GM06990 (cell line): Measurements from ENCODE around the gene B3GAT1.
"Not testable (repeated sequence)": the region's sequence is repeated elsewhere in the genome, so short reads cannot be mapped to it uniquely, and the experiment has no call there.

Experiments used
- DNase-seq: peaks from one replicate; pipeline ENCODE4 v3.0.0-alpha.2; 2011; ENCODE audit not compliant: insufficient read length; ENCODE audit errors: extremely low read depth
- H3K27me3 ChIP-seq: replicated peaks from 2 replicates; pipeline ENCODE4 v1.6.0; 2011; ENCODE audit warnings: low read length; ENCODE audit not compliant: control insufficient read depth, insufficient read depth
- H3K36me3 ChIP-seq: 2 replicates; pipeline ENCODE4 v1.5.1; 2011; ENCODE audit warnings: low read length; ENCODE audit not compliant: control insufficient read depth, insufficient read depth
- H3K4me3 ChIP-seq: replicated peaks from 2 replicates; pipeline ENCODE4 v1.5.1; 2011; ENCODE audit warnings: low read depth, mild to moderate bottlenecking, control low read depth, low read length
- TF ChIP-seq, protein P1 (sequence below): IDR thresholded peaks from 2 replicates; pipeline ENCODE4 v1.5.1; 2011; ENCODE audit warnings: low read length, control low read depth, mild to moderate bottlenecking, inconsistent platforms; ENCODE audit not compliant: insufficient read depth, poor library complexity, severe bottlenecking

The B3GAT1 gene

DNA sequence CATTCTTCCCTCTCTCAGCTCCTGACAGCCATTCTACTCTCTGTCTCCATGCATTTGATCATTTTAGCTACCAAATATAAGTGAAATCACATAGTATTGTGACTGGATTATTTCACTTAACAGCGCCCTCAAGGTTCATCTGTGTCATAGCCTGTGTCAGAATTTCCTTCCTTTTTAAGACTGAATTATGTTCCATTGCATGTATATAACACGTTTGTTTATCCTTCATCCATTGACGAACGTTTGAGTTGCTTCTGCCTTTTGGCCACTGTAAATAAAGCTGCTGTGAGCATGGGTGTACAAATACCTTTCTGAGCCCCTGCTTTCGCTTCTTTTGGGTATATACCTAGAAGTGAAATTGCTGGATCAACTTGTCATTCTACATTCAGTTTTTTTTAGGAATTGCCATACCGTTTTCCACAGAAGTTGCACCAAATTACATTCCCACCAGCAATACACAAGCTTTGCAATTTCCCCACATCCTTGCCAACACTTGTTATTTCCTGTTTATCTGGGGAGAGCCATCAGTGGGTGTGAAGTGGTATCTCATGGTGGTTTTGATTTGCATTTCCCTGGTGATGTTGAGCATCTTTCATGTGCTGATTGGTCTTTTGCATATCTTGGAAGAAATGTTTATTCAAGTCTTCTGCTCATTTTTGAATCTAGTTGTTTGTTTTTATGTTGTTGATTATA, 62.8 kb downstream of the B3GAT1 start:
- Histone ChIP-seq H3K36me3 (no peaks in the 10 kb centered on the region), H3K27me3 (no peaks in the 10 kb centered on the region), H3K4me3 (no peak overlapping the region)
- no peak for DNase-seq
- TF ChIP-seq, protein P1, sequence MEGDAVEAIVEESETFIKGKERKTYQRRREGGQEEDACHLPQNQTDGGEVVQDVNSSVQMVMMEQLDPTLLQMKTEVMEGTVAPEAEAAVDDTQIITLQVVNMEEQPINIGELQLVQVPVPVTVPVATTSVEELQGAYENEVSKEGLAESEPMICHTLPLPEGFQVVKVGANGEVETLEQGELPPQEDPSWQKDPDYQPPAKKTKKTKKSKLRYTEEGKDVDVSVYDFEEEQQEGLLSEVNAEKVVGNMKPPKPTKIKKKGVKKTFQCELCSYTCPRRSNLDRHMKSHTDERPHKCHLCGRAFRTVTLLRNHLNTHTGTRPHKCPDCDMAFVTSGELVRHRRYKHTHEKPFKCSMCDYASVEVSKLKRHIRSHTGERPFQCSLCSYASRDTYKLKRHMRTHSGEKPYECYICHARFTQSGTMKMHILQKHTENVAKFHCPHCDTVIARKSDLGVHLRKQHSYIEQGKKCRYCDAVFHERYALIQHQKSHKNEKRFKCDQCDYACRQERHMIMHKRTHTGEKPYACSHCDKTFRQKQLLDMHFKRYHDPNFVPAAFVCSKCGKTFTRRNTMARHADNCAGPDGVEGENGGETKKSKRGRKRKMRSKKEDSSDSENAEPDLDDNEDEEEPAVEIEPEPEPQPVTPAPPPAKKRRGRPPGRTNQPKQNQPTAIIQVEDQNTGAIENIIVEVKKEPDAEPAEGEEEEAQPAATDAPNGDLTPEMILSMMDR, result no peak

DNA sequence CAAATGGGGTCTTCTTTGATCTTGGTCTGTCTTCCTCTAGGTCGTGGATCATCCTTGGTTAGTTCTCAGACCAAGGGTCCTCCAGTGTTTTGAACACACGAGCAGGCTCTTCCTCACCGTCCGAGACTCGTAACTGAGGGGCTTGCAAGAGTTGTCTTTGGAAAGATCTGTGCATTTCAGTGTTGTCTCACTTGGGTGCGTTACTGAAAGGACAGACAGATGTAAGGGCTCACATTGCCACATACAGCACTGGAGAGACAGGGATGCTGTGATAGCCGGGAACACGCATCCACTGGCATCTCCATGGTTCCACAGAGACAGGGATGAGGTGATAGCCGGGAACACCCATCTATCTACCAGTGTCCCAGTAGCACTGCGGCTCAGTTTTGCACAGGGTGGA, 64.6 kb downstream of the B3GAT1 start:
- no peaks in the 10 kb centered on the region for H3K36me3 ChIP-seq
- H3K4me3 ChIP-seq, result no peak overlapping the region
- TF ChIP-seq, protein P1, result no peak
- no peaks in the 10 kb centered on the region for H3K27me3 ChIP-seq
- DNase-seq, result no peak

DNA sequence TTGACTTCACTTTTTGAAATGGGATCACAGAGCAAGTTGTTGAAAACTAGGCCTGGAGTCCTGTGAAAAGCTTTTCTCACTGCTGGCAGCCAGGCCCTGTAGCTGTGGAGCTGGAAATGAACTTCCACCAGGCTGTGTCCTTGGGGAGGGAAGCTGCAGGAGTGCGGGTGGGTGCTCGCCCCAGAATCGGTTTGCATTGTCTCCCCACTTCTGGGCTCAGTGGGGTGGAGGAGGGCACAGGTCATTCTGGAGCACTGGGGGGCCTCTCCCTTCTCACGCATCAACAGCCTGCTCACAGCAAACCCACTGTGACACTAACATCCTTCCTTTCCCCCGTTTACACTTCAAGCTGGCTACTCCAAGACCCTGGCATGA, 65.1 kb downstream of the B3GAT1 start:
- Histone ChIP-seq H3K4me3 (no peak overlapping the region), H3K36me3 (no peaks in the 10 kb centered on the region), H3K27me3 (no peaks in the 10 kb centered on the region)
- no peak for DNase-seq
- TF ChIP-seq, protein P1, result no peak

DNA sequence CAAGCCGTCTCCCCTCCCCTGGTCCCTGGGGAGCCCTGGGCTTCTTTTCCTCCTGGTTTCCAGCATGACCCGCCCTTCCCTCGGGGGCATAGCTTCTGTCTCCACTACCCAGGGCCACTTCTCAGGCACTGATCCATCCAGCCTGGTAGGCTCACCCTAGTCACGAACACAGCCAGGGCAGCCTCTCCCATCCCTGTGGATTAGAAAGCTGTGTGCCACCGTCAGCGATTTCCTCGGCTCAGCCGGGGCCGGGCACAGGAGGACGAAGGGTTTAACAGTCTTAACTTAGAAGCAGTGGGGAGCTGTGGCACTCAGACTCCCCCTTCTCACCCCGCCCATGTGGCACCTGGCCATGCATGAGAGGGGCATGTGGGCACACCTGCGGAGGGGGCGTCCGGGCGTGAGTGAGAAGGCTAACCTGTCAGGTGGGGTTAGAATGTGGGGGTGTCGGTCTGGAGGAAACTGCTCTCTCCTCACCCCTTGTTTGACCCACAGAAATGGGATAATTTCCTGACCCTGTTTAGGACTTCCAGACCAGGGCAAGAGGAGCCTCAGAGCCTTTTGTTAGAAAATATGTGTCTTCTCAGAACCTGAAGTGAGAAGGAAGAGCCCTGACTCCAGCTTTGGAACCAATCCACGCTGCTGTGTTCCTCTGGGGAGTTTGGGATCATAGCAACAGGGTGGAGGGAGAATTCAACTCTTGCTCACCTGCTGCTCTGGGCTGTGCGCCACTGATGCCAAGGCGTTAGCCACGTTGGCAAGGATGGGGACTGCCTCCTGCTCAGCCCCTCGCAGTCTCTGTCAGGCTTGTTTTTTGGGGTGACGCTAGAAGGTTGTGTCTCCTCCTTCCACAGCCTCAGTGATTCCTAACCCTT, 65.7 kb downstream of the B3GAT1 start:
- Histone ChIP-seq H3K36me3 (no peaks in the 10 kb centered on the region), H3K4me3 (no peak overlapping the region), H3K27me3 (no peaks in the 10 kb centered on the region)
- TF ChIP-seq, protein P1, result no peak
- no peak for DNase-seq

DNA sequence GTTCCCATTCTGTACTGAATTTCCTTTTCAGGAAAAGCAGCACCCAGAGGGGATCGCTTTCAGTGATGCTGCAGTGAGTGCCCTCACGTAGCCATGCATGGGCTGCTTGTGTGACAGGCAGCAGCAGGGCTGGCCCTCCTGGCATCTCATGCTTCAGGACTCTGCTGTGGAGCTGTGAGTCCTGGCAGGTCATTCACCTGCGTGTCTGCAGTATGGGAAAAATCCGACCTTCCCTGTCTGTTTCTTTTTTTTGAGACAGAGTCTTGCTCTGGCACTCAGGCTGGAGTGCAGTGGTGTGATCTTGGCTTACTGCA, 66.8 kb downstream of the B3GAT1 start:
- DNase-seq, result no peak
- TF ChIP-seq, protein P1, result no peak
- H3K4me3 ChIP-seq, result no peak overlapping the region
- no peaks in the 10 kb centered on the region for H3K27me3 ChIP-seq
- H3K36me3 ChIP-seq, result no peaks in the 10 kb centered on the region

DNA sequence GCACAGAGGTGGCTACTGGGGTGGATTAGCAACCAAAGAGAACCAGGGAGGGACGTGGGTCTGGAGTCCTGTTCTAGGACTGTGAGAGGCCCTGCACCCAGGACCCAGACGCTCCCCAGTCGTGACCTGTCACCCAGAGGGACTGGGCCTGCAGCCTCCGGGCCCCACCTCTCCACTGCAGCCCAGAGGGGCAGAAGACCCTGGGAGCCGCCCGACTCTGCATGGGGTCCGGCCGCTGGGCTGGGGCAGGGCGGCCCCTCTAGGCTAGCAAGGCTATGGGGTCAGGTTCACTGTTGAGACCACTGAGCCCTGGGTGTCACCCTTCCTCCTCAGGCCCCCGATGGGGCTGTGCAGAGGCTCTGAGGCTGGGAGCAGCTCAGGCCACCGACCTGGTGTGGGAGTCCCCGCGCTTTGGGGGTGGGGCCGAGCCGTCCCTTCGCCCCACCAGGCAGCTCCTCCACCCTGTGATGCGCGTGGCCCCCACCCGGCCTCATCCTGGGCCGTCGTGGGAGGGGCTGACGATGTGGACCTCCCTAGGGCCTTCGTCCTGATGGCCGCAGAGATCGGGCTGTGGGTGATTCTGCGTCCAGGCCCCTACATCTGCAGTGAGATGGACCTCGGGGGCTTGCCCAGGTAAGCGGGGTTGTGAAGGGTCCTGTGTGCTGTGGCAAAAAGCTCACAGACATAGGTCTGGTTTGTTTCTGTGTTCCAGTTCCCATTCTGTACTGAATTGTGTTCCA, 67.4 kb downstream of the B3GAT1 start:
- H3K36me3 ChIP-seq, H3K4me3 ChIP-seq, H3K27me3 ChIP-seq, DNase-seq: not testable (repeated sequence)
